ENCODE measurements around the gene INO80. TPM values are rescaled to one million over a fixed set of nuclear protein-coding genes. Genes with fewer than 3 reads are reported as not detected.

The INO80 gene
- total RNA-seq, 2 experiments from 2014 or later: 31.7 to 35.1 TPM

GRCh38 chr15:41161336-41161735 is 45.3 kb upstream of the INO80 start:
- Histone ChIP-seq H2AFZ (ENCODE audit: low read length) (no peak overlapping the region), H3K36me3 (ENCODE audit: insufficient read depth, low read length) (no peaks in the 10 kb centered on the region), H4K20me1 (ENCODE audit: insufficient read depth, low read length) (no peaks in the 10 kb centered on the region), H3K4me1 (ENCODE audit: insufficient read depth, low read length, poor library complexity, severe bottlenecking) (no peaks in the 10 kb centered on the region), H3K27ac (ENCODE audit: low read depth, low read length, poor library complexity, severe bottlenecking) (no peak overlapping the region), H3K9me3 (ENCODE audit: low read length) (no peaks in the 10 kb centered on the region), H3K9me2 (ENCODE audit: insufficient read depth, low read length) (no peaks in the 10 kb centered on the region), H3K4me2 (ENCODE audit: low read length) (no peak overlapping the region), H3K4me3 (ENCODE audit: low read depth, low read length, poor library complexity, severe bottlenecking) (no peak overlapping the region), H3K79me2 (ENCODE audit: insufficient read depth, low read depth, low read length) (no peaks in the 10 kb centered on the region)
- ChIA-PET CTCF (ENCODE audit: unreplicated experiment) (no interaction called here), POLR2A (no interaction called here)
- no TSS peak for BruUV-seq (replicated peaks)
- TF ChIP-seq CTCF (conservative IDR thresholded peaks at IDR 0.05; ENCODE audit: low read length) (no peak), EZH2phosphoT487 (IDR thresholded peaks at IDR 0.05; ENCODE audit: borderline replicate concordance, low read depth, low read length) (no peak)
- DNase-seq (ENCODE audit: low spot score): no peak
- intact Hi-C loops (cut with micrococcal nuclease; ENCODE audit: unreplicated experiment): no loop called here

GRCh38 chr15:41160639-41161315 is 44.7 kb upstream of the INO80 start:
- no peak for DNase-seq (ENCODE audit: low spot score)
- no peak for TF ChIP-seq EZH2phosphoT487 (IDR thresholded peaks at IDR 0.05; ENCODE audit: borderline replicate concordance, low read depth, low read length)
- no peak for TF ChIP-seq CTCF (conservative IDR thresholded peaks at IDR 0.05; ENCODE audit: low read length)
- no peaks in the 10 kb centered on the region for H3K9me3 ChIP-seq (ENCODE audit: low read length)
- ChIA-PET CTCF (ENCODE audit: unreplicated experiment) (no interaction called here), POLR2A (no interaction called here)
- H4K20me1 ChIP-seq (ENCODE audit: insufficient read depth, low read length): no peaks in the 10 kb centered on the region
- no peak overlapping the region for H2AFZ ChIP-seq (ENCODE audit: low read length)
- H3K4me3 ChIP-seq (ENCODE audit: low read depth, low read length, poor library complexity, severe bottlenecking): no peak overlapping the region
- H3K9me2 ChIP-seq (ENCODE audit: insufficient read depth, low read length): no peaks in the 10 kb centered on the region
- no peak overlapping the region for H3K4me2 ChIP-seq (ENCODE audit: low read length)
- H3K79me2 ChIP-seq (ENCODE audit: insufficient read depth, low read depth, low read length): no peaks in the 10 kb centered on the region
- H3K27ac ChIP-seq (ENCODE audit: low read depth, low read length, poor library complexity, severe bottlenecking): no peak overlapping the region
- no TSS peak for BruUV-seq (replicated peaks)
- H3K4me1 ChIP-seq (ENCODE audit: insufficient read depth, low read length, poor library complexity, severe bottlenecking): no peaks in the 10 kb centered on the region
- no peaks in the 10 kb centered on the region for H3K36me3 ChIP-seq (ENCODE audit: insufficient read depth, low read length)
- intact Hi-C loops (cut with micrococcal nuclease; ENCODE audit: unreplicated experiment): no loop called here

GRCh38 chr15:41154412-41154811 is 38.3 kb upstream of the INO80 start:
- Histone ChIP-seq H3K4me2 (ENCODE audit: low read length) (no peak overlapping the region), H3K27ac (ENCODE audit: low read depth, low read length, poor library complexity, severe bottlenecking) (no peak overlapping the region), H4K20me1 (ENCODE audit: insufficient read depth, low read length) (no peaks in the 10 kb centered on the region), H2AFZ (ENCODE audit: low read length) (no peak overlapping the region), H3K4me3 (ENCODE audit: low read depth, low read length, poor library complexity, severe bottlenecking) (no peak overlapping the region), H3K4me1 (ENCODE audit: insufficient read depth, low read length, poor library complexity, severe bottlenecking) (no peaks in the 10 kb centered on the region), H3K79me2 (ENCODE audit: insufficient read depth, low read depth, low read length) (no peaks in the 10 kb centered on the region), H3K9me3 (ENCODE audit: low read length) (no peaks in the 10 kb centered on the region), H3K36me3 (ENCODE audit: insufficient read depth, low read length) (no peaks in the 10 kb centered on the region), H3K9me2 (ENCODE audit: insufficient read depth, low read length) (no peaks in the 10 kb centered on the region)
- CTCF ChIA-PET (ENCODE audit: unreplicated experiment): no interaction called here
- BruUV-seq (replicated peaks): no TSS peak
- intact Hi-C loops (cut with micrococcal nuclease; ENCODE audit: unreplicated experiment): no loop called here
- POLR2A ChIA-PET: no interaction called here
- DNase-seq (ENCODE audit: low spot score): no peak
- TF ChIP-seq CTCF (conservative IDR thresholded peaks at IDR 0.05; ENCODE audit: low read length) (no peak), EZH2phosphoT487 (IDR thresholded peaks at IDR 0.05; ENCODE audit: borderline replicate concordance, low read depth, low read length) (no peak)

Measured in OCI-LY7 (cell line).